Measurements from ENCODE around the gene IFT81. TPM values are rescaled to one million over a fixed set of nuclear protein-coding genes. Genes with fewer than 3 reads are reported as not detected.

IFT81 gene
- total and polyA plus RNA-seq, 2 of the 13 experiments (the other 11 are each of a cell fraction or from before 2014, with no cell fraction given), result 4.2 to 13.0 TPM

GRCh38 chr12:110111476-110112334 lies 12.5 kb upstream of the IFT81 start (continued):
- peak; percentile 70; the same call in 1 of the 2 replicates for TF ChIP-seq TFE3 (CRISPR knock-in tag; IDR thresholded peaks at IDR 0.05)
- TF ChIP-seq ZFP82 (CRISPR knock-in tag; IDR thresholded peaks at IDR 0.05; ENCODE audit: borderline replicate concordance), result no peak
- no peak for TF ChIP-seq SIX4 (CRISPR knock-in tag; IDR thresholded peaks at IDR 0.05)
- 0 out of 2 replicates have a peak, but pooled peaks have one; percentile 39 for TF ChIP-seq ZMAT3 (CRISPR knock-in tag; conservative IDR thresholded peaks at IDR 0.05)
- no peak for TF ChIP-seq CREB3 (CRISPR knock-in tag; IDR thresholded peaks at IDR 0.05)
- TF ChIP-seq RARA (CRISPR knock-in tag; IDR thresholded peaks at IDR 0.05), result peak; percentile 86
- peak; percentile 73; the same call in 1 of the 2 replicates for TF ChIP-seq MIER3 (CRISPR knock-in tag; IDR thresholded peaks at IDR 0.05; ENCODE audit: borderline replicate concordance)
- no peak for TF ChIP-seq USF2 (IDR thresholded peaks at IDR 0.05; ENCODE audit: low read depth, low read length)
- 0 out of 2 replicates have a peak, but pooled peaks have one; percentile 31 for TF ChIP-seq USF2 (CRISPR knock-in tag; IDR thresholded peaks at IDR 0.05; ENCODE audit: borderline replicate concordance)
- TF ChIP-seq ZNF780A (CRISPR knock-in tag; IDR thresholded peaks at IDR 0.05), result no peak
- TF ChIP-seq ZNF282 (IDR thresholded peaks at IDR 0.05; ENCODE audit: partially characterized antibody), result no peak
- no peak for TF ChIP-seq SOX6 (IDR thresholded peaks at IDR 0.05)
- peak; percentile 91 for TF ChIP-seq SOX6 (CRISPR knock-in tag; IDR thresholded peaks at IDR 0.05)
- TF ChIP-seq EP300 (IDR thresholded peaks at IDR 0.05; ENCODE audit: low read depth in 2 of 2, low read length in 2 of 2), result peak; percentile 72 to 88; a peak in 2 of 4 replicates
- TF ChIP-seq EP300 (CRISPR knock-in tag; IDR thresholded peaks at IDR 0.05; ENCODE audit: borderline replicate concordance), result peak; percentile 68; the same call in 1 of the 2 replicates
- no peak for TF ChIP-seq SNAI1 (CRISPR knock-in tag; IDR thresholded peaks at IDR 0.05; ENCODE audit: borderline replicate concordance)
- TF ChIP-seq ZNF550 (CRISPR knock-in tag; IDR thresholded peaks at IDR 0.05; ENCODE audit: borderline replicate concordance), result no peak
- no peak for TF ChIP-seq SMC3 (IDR thresholded peaks at IDR 0.05; ENCODE audit: low read length)
- no peak for TF ChIP-seq SRSF9 (IDR thresholded peaks at IDR 0.05; ENCODE audit: borderline replicate concordance, insufficient read depth, low read depth, low read length, poor library complexity, severe bottlenecking)
- TF ChIP-seq KLF9 (CRISPR knock-in tag; IDR thresholded peaks at IDR 0.05; ENCODE audit: low read depth), result no peak
- peak; percentile 72; the same call in 1 of the 2 replicates for TF ChIP-seq ELF3 (CRISPR knock-in tag; IDR thresholded peaks at IDR 0.05)
- no peak for TF ChIP-seq ZSCAN20 (CRISPR knock-in tag; IDR thresholded peaks at IDR 0.05; ENCODE audit: borderline replicate concordance)
- no peak for TF ChIP-seq MATR3 (CRISPR knock-in tag; IDR thresholded peaks at IDR 0.05)
- TF ChIP-seq TEF (CRISPR knock-in tag; IDR thresholded peaks at IDR 0.05), result no peak

All from HepG2 (cell line).